Tibial artery (tissue), 4 donors: ENCODE measurements around the gene DPH7.

ENCODE experiments used
- DNase-seq, 2 donors: peaks; one replicate each; pipeline ENCODE4 v3.0.0-alpha.2; 2019
- H3K27ac ChIP-seq, 2 donors: fragments of 200-600 bp; sonication (generic) in 1 of 2; 1 replicate in 1 of 2; 2 replicates in 1 of 2; pipeline ENCODE4 v1.5.1; 2018 to 2019; ENCODE audit warnings: mild to moderate bottlenecking in 1 of 2
- H3K27me3 ChIP-seq, 2 donors: fragments of 200-600 bp; sonication (generic) in 1 of 2; one replicate each; pipeline versions ENCODE4 v1.5.1 to v1.6.0; 2016 to 2019
- H3K36me3 ChIP-seq, 3 donors: fragments of 200-600 bp; sonication (generic) in 2 of 3; one replicate each; pipeline ENCODE4 v1.5.1; 2016 to 2019; ENCODE audit warnings: mild to moderate bottlenecking in 2 of 3
- H3K4me1 ChIP-seq, 4 donors: fragments of 200-600 bp; sonication (generic) in 2 of 4; 1 replicate in 3 of 4; 2 replicates in 1 of 4; pipeline ENCODE4 v1.5.1; 2016 to 2019
- H3K4me3 ChIP-seq, 2 donors: fragments of 200-600 bp; sonication (generic) in 1 of 2; 1 replicate in 1 of 2; 2 replicates in 1 of 2; pipeline ENCODE4 v1.5.1; 2018 to 2019; ENCODE audit warnings: mild to moderate bottlenecking in 2 of 2
- H3K9me3 ChIP-seq, 3 donors: fragments of 200-600 bp; sonication (generic) in 1 of 3; one replicate each; pipeline ENCODE4 v1.5.1; 2016 to 2019
- CTCF ChIP-seq, 2 experiments: fragments of 200-600 bp in 1 of 2; fragments of 450-650 bp in 1 of 2; IDR thresholded peaks; one replicate each; pipeline ENCODE4 v1.5.1; 2017 to 2019; ENCODE audit warnings: antibody characterized with exemption in 2 of 2, mild to moderate bottlenecking in 1 of 2, moderate library complexity in 1 of 2
- intact Hi-C: fragments of 100-400 bp; cut with DNase I; formaldehyde crosslinking; loops from one replicate; pipeline ENCODE4 v1.15.0; 2023; ENCODE audit warnings: low total_unique reads

The DPH7 gene

GRCh38 chr9:137588311-137588710, 9.6 kb upstream of the DPH7 start:
- Histone ChIP-seq H3K27ac (no peak overlapping the region), H3K36me3 (peaks cover 9 to 55% (median 32%) of the 10 kb centered on the region in 3 donors), H3K4me1 (peaks cover 0 to 21% (median 16%) of the 10 kb centered on the region in 4 donors), H3K9me3 (no peaks in the 10 kb centered on the region), H3K4me3 (no peak overlapping the region), H3K27me3 (no peaks in the 10 kb centered on the region)
- no peak for DNase-seq
- intact Hi-C loops, result no loop called here
- no peak for TF ChIP-seq CTCF (IDR thresholded peaks at IDR 0.05)

GRCh38 chr9:137586854-137587253, 8.1 kb upstream of the DPH7 start:
- intact Hi-C loops, result no loop called here
- TF ChIP-seq CTCF (IDR thresholded peaks at IDR 0.05), result no peak

GRCh38 chr9:137583957-137584356, 5.2 kb upstream of the DPH7 start:
- peaks cover 21 to 76% (median 54%) of the 10 kb centered on the region in 3 donors for H3K36me3 ChIP-seq
- no peak for TF ChIP-seq CTCF (IDR thresholded peaks at IDR 0.05)
- intact Hi-C loops, result no loop called here

More at GRCh38 chr9:137586854-137587253, 8.1 kb upstream of the DPH7 start:
- Histone ChIP-seq H3K4me1 (peaks cover 0 to 21% (median 16%) of the 10 kb centered on the region in 4 donors), H3K27ac (no peak overlapping the region), H3K27me3 (no peaks in the 10 kb centered on the region), H3K4me3 (no peak overlapping the region), H3K36me3 (peaks cover 21 to 69% (median 45%) of the 10 kb centered on the region in 3 donors), H3K9me3 (no peaks in the 10 kb centered on the region)
- no peak for DNase-seq

GRCh38 chr9:137583347-137583746, 4.6 kb upstream of the DPH7 start:
- Histone ChIP-seq H3K27ac (no peak overlapping the region), H3K27me3 (no peaks in the 10 kb centered on the region), H3K4me1 (peaks cover 0 to 10% (median 4%) of the 10 kb centered on the region in 4 donors), H3K9me3 (no peaks in the 10 kb centered on the region), H3K36me3 (peaks cover 21 to 72% (median 54%) of the 10 kb centered on the region in 3 donors), H3K4me3 (no peak overlapping the region)
- no peak for TF ChIP-seq CTCF (IDR thresholded peaks at IDR 0.05)
- DNase-seq, result no peak
- intact Hi-C loops, result no loop called here

More at GRCh38 chr9:137583957-137584356, 5.2 kb upstream of the DPH7 start:
- H3K4me1 ChIP-seq, result peaks cover 0 to 15% (median 6%) of the 10 kb centered on the region in 4 donors
- no peaks in the 10 kb centered on the region for H3K27me3 ChIP-seq
- no peaks in the 10 kb centered on the region for H3K9me3 ChIP-seq
- no peak for DNase-seq
- no peak overlapping the region for H3K27ac ChIP-seq
- no peak overlapping the region for H3K4me3 ChIP-seq

- peaks cover 21 to 62% (median 51%) of the 10 kb centered on the region in 3 donors for H3K36me3 ChIP-seq
- TF ChIP-seq CTCF (IDR thresholded peaks at IDR 0.05), result no peak
Observed at GRCh38 chr9:137582286-137582860, 3.6 kb upstream of the DPH7 start.

More at GRCh38 chr9:137582286-137582860, 3.6 kb upstream of the DPH7 start:
- Histone ChIP-seq H3K4me3 (no peak overlapping the region), H3K4me1 (peaks cover 0 to 19% (median 11%) of the 10 kb centered on the region in 4 donors), H3K27me3 (no peaks in the 10 kb centered on the region), H3K27ac (no peak overlapping the region), H3K9me3 (no peaks in the 10 kb centered on the region)
- intact Hi-C loops, result no loop called here
- DNase-seq, result no peak
